ENCODE results near the gene DTYMK. TPM values are rescaled to one million over a fixed set of nuclear protein-coding genes. Genes with fewer than 3 reads are reported as not detected.
"Not testable (repeated sequence)": the region's sequence is repeated elsewhere in the genome, so short reads cannot be mapped to it uniquely, and the experiment has no call there.

The DTYMK gene
- total and polyA plus RNA-seq, 7 donors, result 6.4 to 24.6 (median 8.1) TPM

- DNase-seq, result no peak
- Histone ChIP-seq H3K4me1 (no peaks in the 10 kb centered on the region), H3K27me3 (ENCODE audit: insufficient read depth in 3 of 3, low read length in 2 of 3) (no peaks in the 10 kb centered on the region), H3K9me3 (no peaks in the 10 kb centered on the region), H3K36me3 (ENCODE audit: insufficient read depth in 1 of 2, low read depth in 1 of 2) (peaks cover 3 to 67% of the 10 kb centered on the region in 2 donors), H3K27ac (no peak overlapping the region), H3K4me3 (no peak overlapping the region)
- no peak for ATAC-seq
- intact Hi-C loops (cut with DNase I), result loop anchor here in 1 of 2 donors (5.0 kb wide), 2 partner anchors 63 to 208 kb away; partner anchors contain the start of gene D2HGDH
- WGBS, 3 donors, result 89 to 91% (median 89%) methylated on average over 11 to 12 of the region's 12 CpGs
- TF ChIP-seq CTCF (IDR thresholded peaks at IDR 0.05), result no peak
These were observed 17.8 kb downstream of the DTYMK start for GRCh38 chr2:241668839-241669238.

- H3K9me3 ChIP-seq, result no peaks in the 10 kb centered on the region
- no peak for TF ChIP-seq CTCF (IDR thresholded peaks at IDR 0.05)
- H3K4me3 ChIP-seq, result no peak overlapping the region
- no peaks in the 10 kb centered on the region for H3K4me1 ChIP-seq
- H3K27me3 ChIP-seq (ENCODE audit: insufficient read depth in 3 of 3, low read length in 2 of 3), result no peaks in the 10 kb centered on the region
- DNase-seq (no peak), ATAC-seq (no peak)
- intact Hi-C loops (cut with DNase I), result loop anchor here in 1 of 2 donors (5.0 kb wide), 2 partner anchors 64 to 209 kb away; partner anchors contain the start of gene D2HGDH
- 95 to 97% (median 96%) methylated on average over 21 of the region's 21 CpGs for WGBS, 3 donors
- peaks cover 3 to 67% of the 10 kb centered on the region in 2 donors for H3K36me3 ChIP-seq (ENCODE audit: insufficient read depth in 1 of 2, low read depth in 1 of 2)
- H3K27ac ChIP-seq, result no peak overlapping the region
These were observed 18.3 kb downstream of the DTYMK start for GRCh38 chr2:241668354-241668753.

GRCh38 chr2:241666627-241667400, 19.8 kb downstream of the DTYMK start:
- H3K4me1 ChIP-seq, result no peaks in the 10 kb centered on the region
- H3K27me3 ChIP-seq (ENCODE audit: insufficient read depth in 3 of 3, low read length in 2 of 3), result no peaks in the 10 kb centered on the region
- no peak overlapping the region for H3K4me3 ChIP-seq
- no peaks in the 10 kb centered on the region for H3K9me3 ChIP-seq
- intact Hi-C loops (cut with DNase I), result loop anchor here in 1 of 2 donors (5.0 kb wide), 2 partner anchors 65 to 210 kb away; partner anchors contain the start of gene D2HGDH
- H3K36me3 ChIP-seq (ENCODE audit: insufficient read depth in 1 of 2, low read depth in 1 of 2), result peaks cover 3 to 61% of the 10 kb centered on the region in 2 donors
- ATAC-seq (no peak), DNase-seq (no peak)
- TF ChIP-seq CTCF (IDR thresholded peaks at IDR 0.05), result no peak
- no peak overlapping the region for H3K27ac ChIP-seq
- 76 to 77% (median 76%) methylated on average over 41 to 42 of the region's 42 CpGs for WGBS, 3 donors

- Histone ChIP-seq H3K4me3 (no peak overlapping the region), H3K27ac (no peak overlapping the region), H3K36me3 (ENCODE audit: insufficient read depth in 1 of 2, low read depth in 1 of 2) (peaks cover 6 to 61% of the 10 kb centered on the region in 2 donors), H3K9me3 (no peaks in the 10 kb centered on the region), H3K27me3 (ENCODE audit: insufficient read depth in 3 of 3, low read length in 2 of 3) (no peaks in the 10 kb centered on the region), H3K4me1 (no peaks in the 10 kb centered on the region)
- TF ChIP-seq CTCF (IDR thresholded peaks at IDR 0.05), result no peak
- ATAC-seq (peak; percentile 21 to 39 (median 24)), DNase-seq (no peak)
- 82 to 83% (median 83%) methylated on average over 23 of the region's 23 CpGs for WGBS, 3 donors
- intact Hi-C loops (cut with DNase I), result loop anchor here in 1 of 2 donors (5.0 kb wide), 2 partner anchors 66 to 211 kb away; partner anchors contain the start of gene D2HGDH
These were observed 20.7 kb downstream of the DTYMK start for GRCh38 chr2:241665731-241666440.

GRCh38 chr2:241662731-241663130, 23.9 kb downstream of the DTYMK start:
- H3K9me3 ChIP-seq; ATAC-seq; H3K4me3 ChIP-seq; H3K4me1 ChIP-seq; intact Hi-C loops (cut with DNase I); H3K27me3 ChIP-seq (ENCODE audit: insufficient read depth in 3 of 3, low read length in 2 of 3); H3K27ac ChIP-seq; DNase-seq: not testable (repeated sequence)
- 87 to 94% (median 92%) methylated on average over 24 of the region's 24 CpGs for WGBS, 3 donors
- peaks cover 3 to 61% of the 10 kb centered on the region in 2 donors for H3K36me3 ChIP-seq (ENCODE audit: insufficient read depth in 1 of 2, low read depth in 1 of 2)

Measured in psoas muscle (tissue), 8 donors.